ENCODE data around the gene ZNF516.
A peak's percentile ranks its signal among the peaks of the same experiment; 100 is the strongest.

Gene ZNF516

GRCh38 chr18:76489081-76489480 lies 6.0 kb downstream of the ZNF516 start:
- DNase-seq (ENCODE audit: low spot score) = no peak
- Histone ChIP-seq H3K14ac (ENCODE audit: low read length) (no peak overlapping the region), H3K4me1 (ENCODE audit: control insufficient read depth in 2 of 2, insufficient read depth in 1 of 2, low read depth in 1 of 2, low read length in 2 of 2) (peaks cover 10 to 36% of the 10 kb centered on the region in 2 donors), H3K36me3 (replicated peaks in 1 of 2; ENCODE audit: control insufficient read depth in 2 of 2, insufficient read depth in 2 of 2, low read length in 2 of 2) (peaks cover 0 to 8% of the 10 kb centered on the region in 2 donors), H4K91ac (ENCODE audit: low read depth, low read length, poor library complexity) (no peak overlapping the region), H3K9me3 (replicated peaks in 1 of 2; ENCODE audit: control insufficient read depth in 2 of 2, insufficient read depth in 1 of 2, low read depth in 1 of 2, low read length in 2 of 2) (no peaks in the 10 kb centered on the region), H3K4ac (ENCODE audit: low read length) (no peak overlapping the region), H2BK120ac (ENCODE audit: low read depth, low read length) (no peak overlapping the region), H2AK5ac (ENCODE audit: low read depth, low read length) (no peak overlapping the region), H3K4me2 (ENCODE audit: insufficient read depth, low read length, poor library complexity, severe bottlenecking) (no peak overlapping the region), H3K23ac (ENCODE audit: low read depth, low read length, poor library complexity) (no peak overlapping the region), H2BK5ac (ENCODE audit: low read length) (no peak overlapping the region), H4K8ac (ENCODE audit: low read depth, low read length) (no peak overlapping the region), H3K18ac (ENCODE audit: low read length) (no peak overlapping the region), H3K27ac (replicated peaks; ENCODE audit: low read length) (no peak overlapping the region), H3K4me3 (ENCODE audit: low read length in 2 of 2) (peak overlapping the region in 1 of 2 donors; percentile 11), H2BK12ac (ENCODE audit: low read length) (no peak overlapping the region), H2AFZ (ENCODE audit: low read length) (no peak overlapping the region), H3K79me1 (ENCODE audit: low read depth, low read length) (no peaks in the 10 kb centered on the region), H2BK15ac (ENCODE audit: low read length) (no peak overlapping the region), H3K27me3 (ENCODE audit: control insufficient read depth in 3 of 3, insufficient read depth in 3 of 3, low read depth in 1 of 3, low read length in 3 of 3) (no peaks in the 10 kb centered on the region), H3K9ac (ENCODE audit: low read depth, low read length, poor library complexity) (no peak overlapping the region)
- no CpG with 5 or more reads among the region's 4 CpGs for WGBS, 2 donors (ENCODE audit: extremely low coverage in 2 of 2, insufficient read length in 2 of 2, insufficient replicate concordance in 1 of 2)

- Histone ChIP-seq H3K14ac (ENCODE audit: low read length) (no peak overlapping the region), H3K9ac (ENCODE audit: low read depth, low read length, poor library complexity) (no peak overlapping the region), H3K23ac (ENCODE audit: low read depth, low read length, poor library complexity) (no peak overlapping the region), H3K4ac (ENCODE audit: low read length) (no peak overlapping the region), H2BK5ac (ENCODE audit: low read length) (no peak overlapping the region), H3K79me1 (ENCODE audit: low read depth, low read length) (peaks cover 2% of the 10 kb centered on the region), H4K91ac (ENCODE audit: low read depth, low read length, poor library complexity) (no peak overlapping the region), H3K27ac (replicated peaks; ENCODE audit: low read length) (no peak overlapping the region), H4K8ac (ENCODE audit: low read depth, low read length) (no peak overlapping the region), H3K4me2 (ENCODE audit: insufficient read depth, low read length, poor library complexity, severe bottlenecking) (peak overlapping the region; percentile 36), H2BK12ac (ENCODE audit: low read length) (no peak overlapping the region), H3K36me3 (replicated peaks in 1 of 2; ENCODE audit: control insufficient read depth in 2 of 2, insufficient read depth in 2 of 2, low read length in 2 of 2) (peaks cover 0 to 17% of the 10 kb centered on the region in 2 donors), H3K18ac (ENCODE audit: low read length) (no peak overlapping the region), H2BK120ac (ENCODE audit: low read depth, low read length) (no peak overlapping the region), H3K27me3 (ENCODE audit: control insufficient read depth in 3 of 3, insufficient read depth in 3 of 3, low read depth in 1 of 3, low read length in 3 of 3) (no peaks in the 10 kb centered on the region), H3K4me1 (ENCODE audit: control insufficient read depth in 2 of 2, insufficient read depth in 1 of 2, low read depth in 1 of 2, low read length in 2 of 2) (peaks cover 11 to 36% of the 10 kb centered on the region in 2 donors), H2BK15ac (ENCODE audit: low read length) (no peak overlapping the region), H2AFZ (ENCODE audit: low read length) (no peak overlapping the region), H3K9me3 (replicated peaks in 1 of 2; ENCODE audit: control insufficient read depth in 2 of 2, insufficient read depth in 1 of 2, low read depth in 1 of 2, low read length in 2 of 2) (no peaks in the 10 kb centered on the region), H2AK5ac (ENCODE audit: low read depth, low read length) (no peak overlapping the region), H3K4me3 (ENCODE audit: low read length in 2 of 2) (no peak overlapping the region)
- no peak for DNase-seq (ENCODE audit: low spot score)
- no CpG with 5 or more reads among the region's 9 CpGs for WGBS, 2 donors (ENCODE audit: extremely low coverage in 2 of 2, insufficient read length in 2 of 2, insufficient replicate concordance in 1 of 2)
These were observed 6.9 kb downstream of the ZNF516 start for GRCh38 chr18:76488190-76488589.

- H2BK120ac ChIP-seq (ENCODE audit: low read depth, low read length) = no peak overlapping the region
- no peak overlapping the region for H2AFZ ChIP-seq (ENCODE audit: low read length)
- no CpG with 5 or more reads among the region's 8 CpGs for WGBS, 2 donors (ENCODE audit: extremely low coverage in 2 of 2, insufficient read length in 2 of 2, insufficient replicate concordance in 1 of 2)
- no peak overlapping the region for H3K4me3 ChIP-seq (ENCODE audit: low read length in 2 of 2)
- H3K79me1 ChIP-seq (ENCODE audit: low read depth, low read length) = peaks cover 4% of the 10 kb centered on the region
- H3K9ac ChIP-seq (ENCODE audit: low read depth, low read length, poor library complexity) = no peak overlapping the region
- peak overlapping the region; percentile 36 for H3K4me2 ChIP-seq (ENCODE audit: insufficient read depth, low read length, poor library complexity, severe bottlenecking)
- no peaks in the 10 kb centered on the region for H3K9me3 ChIP-seq (replicated peaks in 1 of 2; ENCODE audit: control insufficient read depth in 2 of 2, insufficient read depth in 1 of 2, low read depth in 1 of 2, low read length in 2 of 2)
- no peak overlapping the region for H2BK12ac ChIP-seq (ENCODE audit: low read length)
- H2BK15ac ChIP-seq (ENCODE audit: low read length) = no peak overlapping the region
- no peak overlapping the region for H3K4ac ChIP-seq (ENCODE audit: low read length)
- H4K8ac ChIP-seq (ENCODE audit: low read depth, low read length) = no peak overlapping the region
- no peak overlapping the region for H3K18ac ChIP-seq (ENCODE audit: low read length)
- H3K4me1 ChIP-seq (ENCODE audit: control insufficient read depth in 2 of 2, insufficient read depth in 1 of 2, low read depth in 1 of 2, low read length in 2 of 2) = peaks cover 12 to 36% of the 10 kb centered on the region in 2 donors
- no peak overlapping the region for H4K91ac ChIP-seq (ENCODE audit: low read depth, low read length, poor library complexity)
- no peaks in the 10 kb centered on the region for H3K27me3 ChIP-seq (ENCODE audit: control insufficient read depth in 3 of 3, insufficient read depth in 3 of 3, low read depth in 1 of 3, low read length in 3 of 3)
- H2BK5ac ChIP-seq (ENCODE audit: low read length) = no peak overlapping the region
- no peak overlapping the region for H3K14ac ChIP-seq (ENCODE audit: low read length)
- no peak overlapping the region for H2AK5ac ChIP-seq (ENCODE audit: low read depth, low read length)
- no peak overlapping the region for H3K27ac ChIP-seq (replicated peaks; ENCODE audit: low read length)
- DNase-seq (ENCODE audit: low spot score) = no peak
- H3K23ac ChIP-seq (ENCODE audit: low read depth, low read length, poor library complexity) = no peak overlapping the region
- H3K36me3 ChIP-seq (replicated peaks in 1 of 2; ENCODE audit: control insufficient read depth in 2 of 2, insufficient read depth in 2 of 2, low read length in 2 of 2) = peaks cover 0 to 20% of the 10 kb centered on the region in 2 donors
These were observed 7.3 kb downstream of the ZNF516 start for GRCh38 chr18:76487782-76488181.

GRCh38 chr18:76487070-76487469 lies 8.0 kb downstream of the ZNF516 start:
- Histone ChIP-seq H3K27ac (replicated peaks; ENCODE audit: low read length) (no peak overlapping the region), H3K79me1 (ENCODE audit: low read depth, low read length) (peaks cover 4% of the 10 kb centered on the region), H2BK15ac (ENCODE audit: low read length) (no peak overlapping the region), H3K23ac (ENCODE audit: low read depth, low read length, poor library complexity) (no peak overlapping the region), H2BK120ac (ENCODE audit: low read depth, low read length) (no peak overlapping the region), H3K9me3 (replicated peaks in 1 of 2; ENCODE audit: control insufficient read depth in 2 of 2, insufficient read depth in 1 of 2, low read depth in 1 of 2, low read length in 2 of 2) (no peaks in the 10 kb centered on the region), H3K9ac (ENCODE audit: low read depth, low read length, poor library complexity) (no peak overlapping the region), H3K4me3 (ENCODE audit: low read length in 2 of 2) (no peak overlapping the region), H4K91ac (ENCODE audit: low read depth, low read length, poor library complexity) (no peak overlapping the region), H3K18ac (ENCODE audit: low read length) (no peak overlapping the region), H3K4me2 (ENCODE audit: insufficient read depth, low read length, poor library complexity, severe bottlenecking) (no peak overlapping the region), H3K36me3 (replicated peaks in 1 of 2; ENCODE audit: control insufficient read depth in 2 of 2, insufficient read depth in 2 of 2, low read length in 2 of 2) (peaks cover 0 to 27% of the 10 kb centered on the region in 2 donors), H3K14ac (ENCODE audit: low read length) (no peak overlapping the region), H2AK5ac (ENCODE audit: low read depth, low read length) (no peak overlapping the region), H2BK12ac (ENCODE audit: low read length) (no peak overlapping the region), H3K27me3 (ENCODE audit: control insufficient read depth in 3 of 3, insufficient read depth in 3 of 3, low read depth in 1 of 3, low read length in 3 of 3) (no peaks in the 10 kb centered on the region), H3K4ac (ENCODE audit: low read length) (no peak overlapping the region), H2BK5ac (ENCODE audit: low read length) (no peak overlapping the region), H4K8ac (ENCODE audit: low read depth, low read length) (no peak overlapping the region), H3K4me1 (ENCODE audit: control insufficient read depth in 2 of 2, insufficient read depth in 1 of 2, low read depth in 1 of 2, low read length in 2 of 2) (peaks cover 10 to 36% of the 10 kb centered on the region in 2 donors), H2AFZ (ENCODE audit: low read length) (no peak overlapping the region)
- no CpG with 5 or more reads among the region's 5 CpGs for WGBS, 2 donors (ENCODE audit: extremely low coverage in 2 of 2, insufficient read length in 2 of 2, insufficient replicate concordance in 1 of 2)
- DNase-seq (ENCODE audit: low spot score) = no peak

Data from neuronal stem cell (in vitro differentiated cells).